Mesothelial cell of epicardium (in vitro differentiated cells): Measurements from ENCODE around the gene PRKCA. TPM values are rescaled to one million over a fixed set of nuclear protein-coding genes. Genes with fewer than 3 reads are reported as not detected.

Experiments used
- DNase-seq, 2 experiments: peaks; one replicate each; pipeline ENCODE4 v3.0.0; 2021; ENCODE audit warnings: low spot score in 2 of 2; ENCODE audit not compliant: unreplicated experiment in 2 of 2
- H3K27ac Mint-ChIP-seq: 2 replicates; pipeline ENCODE4 v1.8.0; 2021; ENCODE audit warnings: mixed read lengths
- H3K27me3 Mint-ChIP-seq: 2 replicates; pipeline ENCODE4 v1.8.0; 2021; ENCODE audit warnings: low read depth, mixed read lengths
- H3K36me3 Mint-ChIP-seq: 2 replicates; pipeline ENCODE4 v1.8.0; 2021; ENCODE audit warnings: mixed read lengths
- H3K4me1 Mint-ChIP-seq: 2 replicates; pipeline ENCODE4 v1.8.0; 2021; ENCODE audit warnings: mixed read lengths
- H3K4me3 Mint-ChIP-seq: 2 replicates; pipeline ENCODE4 v1.8.0; 2021; ENCODE audit warnings: mild to moderate bottlenecking, moderate library complexity, mixed read lengths
- H3K9me3 Mint-ChIP-seq: 2 replicates; pipeline ENCODE4 v1.8.0; 2021; ENCODE audit warnings: mixed read lengths
- CTCF ChIP-seq: fragments of 200-600 bp; sonication (generic); IDR thresholded peaks from one replicate; pipeline ENCODE4 v1.5.0; 2021; ENCODE audit warnings: antibody characterized with exemption; ENCODE audit not compliant: unreplicated experiment
- total RNA-seq: library from RNA; stranded (reverse); gene quantifications from 3 replicates; pipeline ENCODE4 v1.2.1, GENCODE V29; 2021

Gene PRKCA
- total RNA-seq, 1 donor from 2014 or later: 15.2 TPM

GRCh38 chr17:66627985-66628384 is 325.6 kb downstream of the PRKCA start:
- no peak overlapping the region for H3K4me3 Mint-ChIP-seq
- H3K9me3 Mint-ChIP-seq: no peaks in the 10 kb centered on the region
- no peak for TF ChIP-seq CTCF
- H3K27ac Mint-ChIP-seq: no peak overlapping the region
- no peaks in the 10 kb centered on the region for H3K36me3 Mint-ChIP-seq
- H3K27me3 Mint-ChIP-seq: peaks cover 19% of the 10 kb centered on the region
- DNase-seq: no peak
- peaks cover 8% of the 10 kb centered on the region for H3K4me1 Mint-ChIP-seq

GRCh38 chr17:66629762-66630161 is 327.3 kb downstream of the PRKCA start:
- Mint-ChIP-seq H3K4me1 (peaks cover 10% of the 10 kb centered on the region), H3K9me3 (no peaks in the 10 kb centered on the region), H3K27ac (no peak overlapping the region), H3K36me3 (no peaks in the 10 kb centered on the region), H3K27me3 (peaks cover 21% of the 10 kb centered on the region), H3K4me3 (no peak overlapping the region)
- DNase-seq: no peak
- TF ChIP-seq CTCF: no peak

- peaks cover 6% of the 10 kb centered on the region for H3K4me1 Mint-ChIP-seq
- no peak for DNase-seq
- TF ChIP-seq CTCF: no peak
- H3K4me3 Mint-ChIP-seq: no peak overlapping the region
- H3K27me3 Mint-ChIP-seq: peaks cover 25% of the 10 kb centered on the region
- H3K9me3 Mint-ChIP-seq: no peaks in the 10 kb centered on the region
- no peak overlapping the region for H3K27ac Mint-ChIP-seq
- H3K36me3 Mint-ChIP-seq: no peaks in the 10 kb centered on the region
These were observed 328.0 kb downstream of the PRKCA start for GRCh38 chr17:66630379-66630778.

GRCh38 chr17:66630828-66631472 is 328.5 kb downstream of the PRKCA start:
- H3K9me3 Mint-ChIP-seq: no peaks in the 10 kb centered on the region
- peaks cover 6% of the 10 kb centered on the region for H3K4me1 Mint-ChIP-seq
- H3K4me3 Mint-ChIP-seq: no peak overlapping the region
- no peaks in the 10 kb centered on the region for H3K36me3 Mint-ChIP-seq
- no peak overlapping the region for H3K27ac Mint-ChIP-seq
- DNase-seq: no peak
- peaks cover 24% of the 10 kb centered on the region for H3K27me3 Mint-ChIP-seq
- TF ChIP-seq CTCF: no peak

- H3K27ac Mint-ChIP-seq: no peak overlapping the region
- DNase-seq: no peak
These were observed 330.3 kb downstream of the PRKCA start for GRCh38 chr17:66632731-66633130.

More at GRCh38 chr17:66632731-66633130, 330.3 kb downstream of the PRKCA start:
- Mint-ChIP-seq H3K4me1 (peaks cover 6% of the 10 kb centered on the region), H3K4me3 (no peak overlapping the region), H3K9me3 (no peaks in the 10 kb centered on the region), H3K27me3 (peaks cover 20% of the 10 kb centered on the region), H3K36me3 (no peaks in the 10 kb centered on the region)
- TF ChIP-seq CTCF: no peak
